Measurements from ENCODE around the gene BDH1.
"Not testable (repeated sequence)": the region's sequence is repeated elsewhere in the genome, so short reads cannot be mapped to it uniquely, and the experiment has no call there.

Gene BDH1

DNA sequence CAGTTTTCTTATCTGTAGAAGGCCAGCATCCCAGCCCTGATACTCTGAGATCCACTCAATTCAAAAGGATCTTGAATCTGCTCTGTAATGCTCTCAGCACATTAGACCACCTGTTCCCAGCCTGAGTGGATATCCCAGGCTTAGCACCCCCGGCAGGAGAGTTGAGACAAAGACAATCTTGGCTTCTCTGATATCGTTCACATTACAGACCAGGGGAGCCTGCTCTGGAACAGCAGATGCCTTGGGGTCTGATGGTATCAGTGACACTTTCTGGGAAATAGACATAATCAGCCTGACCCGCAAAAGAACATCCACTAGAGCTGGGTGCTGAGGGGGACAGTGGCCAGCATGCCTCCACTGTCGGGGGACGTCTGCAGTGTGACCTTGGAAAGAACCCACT is 70.6 kb downstream of the BDH1 start:
- no peak for DNase-seq (ENCODE audit: low spot score)

DNA sequence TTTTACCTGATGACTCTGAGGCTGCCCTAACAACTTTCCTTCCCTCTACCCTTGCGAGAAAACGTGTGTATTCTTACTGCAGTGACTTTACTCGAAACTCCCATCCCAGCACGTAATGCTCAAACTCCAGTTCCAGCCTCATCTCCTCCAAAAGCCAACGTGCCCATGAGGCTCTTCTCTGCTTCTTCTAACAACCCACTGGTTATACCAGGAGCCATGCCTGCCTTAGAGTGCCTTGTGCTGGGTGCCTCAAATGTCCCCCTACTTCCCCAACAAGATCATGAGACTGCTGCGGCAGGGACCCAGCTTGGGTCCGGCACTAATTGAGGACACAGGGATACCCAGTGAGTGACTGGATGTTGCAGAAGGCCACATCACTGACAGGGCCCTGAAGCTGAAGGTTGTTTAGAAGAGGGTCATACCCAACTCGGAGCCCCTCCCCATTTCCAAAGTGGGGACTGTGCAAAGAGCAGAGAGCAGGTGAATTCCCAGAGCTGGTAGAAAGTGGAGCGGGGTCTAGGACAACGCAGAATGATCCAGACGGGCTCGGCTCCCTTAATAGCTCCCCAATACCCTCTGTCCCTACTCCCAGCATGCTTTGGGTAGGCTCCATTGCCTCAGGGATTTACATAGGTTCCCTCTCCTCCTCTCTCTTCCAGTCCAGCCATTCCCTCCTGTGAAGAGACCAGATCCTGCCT is 71.4 kb downstream of the BDH1 start:
- DNase-seq (ENCODE audit: low spot score) = no peak

DNA sequence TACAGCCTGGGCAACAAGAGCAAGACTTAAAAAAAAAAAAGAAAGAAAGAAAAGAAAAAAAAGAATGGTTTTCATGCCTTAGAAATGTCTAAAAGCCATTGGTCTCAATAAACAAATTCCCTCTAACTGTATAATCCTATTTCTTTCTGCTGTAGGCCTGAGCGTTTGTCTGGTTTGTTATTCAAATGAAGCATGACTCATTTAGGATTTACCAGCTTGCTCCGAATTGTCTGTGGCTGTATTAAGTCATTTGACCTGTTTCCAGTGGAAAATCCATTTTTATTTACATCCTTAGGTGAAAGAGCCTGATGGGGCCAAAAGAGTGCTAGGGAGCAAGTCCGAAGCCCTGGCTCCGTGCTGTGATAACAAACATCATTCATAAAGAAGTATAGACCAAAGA is 73.8 kb downstream of the BDH1 start:
- no peak for DNase-seq (ENCODE audit: low spot score)

DNA sequence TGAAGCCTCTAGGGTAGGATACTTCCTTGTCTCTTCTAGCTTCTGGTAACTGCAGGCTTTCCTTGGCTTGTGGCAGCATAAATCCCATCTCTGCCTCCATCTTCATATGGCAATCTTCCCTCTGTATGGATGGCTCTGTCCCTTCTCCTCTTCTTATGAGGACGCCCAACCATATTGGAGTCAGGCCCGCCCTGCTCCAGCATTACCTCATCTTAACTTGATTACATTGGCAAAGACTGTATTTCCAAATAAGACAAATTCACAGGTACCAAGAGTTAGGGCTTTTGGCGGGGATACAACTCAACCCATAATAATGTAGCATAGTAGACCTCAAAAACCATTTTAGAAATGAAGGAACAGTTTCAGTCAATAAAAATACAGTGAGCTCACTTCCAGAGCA is 75.4 kb downstream of the BDH1 start:
- no peak for DNase-seq (ENCODE audit: low spot score)

DNA sequence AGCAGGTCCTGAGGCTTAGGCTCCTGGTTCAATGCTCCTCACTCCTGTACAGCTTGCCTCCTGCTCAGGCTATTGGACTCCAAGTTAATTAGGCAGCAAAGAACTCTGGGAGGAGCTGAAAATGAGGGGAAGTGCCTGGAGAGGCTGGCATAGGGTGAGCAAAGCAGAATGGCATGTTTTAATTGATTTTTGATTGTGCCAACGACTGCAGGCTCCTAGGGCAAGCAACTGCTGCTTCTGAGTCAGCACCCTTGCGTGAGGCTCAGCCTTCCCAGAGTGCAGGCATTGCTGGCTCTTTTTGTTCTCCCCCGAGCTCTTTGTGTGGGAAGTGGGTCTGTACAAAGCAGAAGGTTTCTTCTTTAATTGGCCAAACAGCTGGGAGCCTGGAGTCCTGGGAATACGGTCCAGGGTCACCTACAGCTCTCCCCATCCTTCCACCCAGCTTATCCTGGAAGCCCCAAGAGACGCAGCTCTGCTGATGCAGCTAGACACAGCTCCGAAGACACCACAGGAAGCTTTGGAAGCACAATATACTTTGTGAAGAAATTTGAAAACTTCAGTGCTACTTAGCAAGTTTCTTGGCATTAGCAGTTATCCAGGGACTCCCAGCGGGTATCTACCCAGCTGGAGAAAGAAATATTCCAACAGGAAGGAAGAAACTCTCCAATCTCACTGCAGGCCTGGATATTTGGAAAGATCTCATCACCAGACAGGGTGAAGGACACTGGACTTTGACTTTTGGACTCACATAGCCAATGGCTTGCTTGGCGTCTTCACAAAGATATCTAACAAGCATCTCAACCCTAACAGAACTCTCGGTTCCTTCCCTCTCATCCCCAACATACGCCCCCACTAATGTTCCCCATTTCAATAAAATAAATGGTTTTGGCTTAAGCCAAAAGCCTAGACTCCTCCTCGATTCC is 76.8 kb downstream of the BDH1 start:
- no peak for DNase-seq (ENCODE audit: low spot score)

DNA sequence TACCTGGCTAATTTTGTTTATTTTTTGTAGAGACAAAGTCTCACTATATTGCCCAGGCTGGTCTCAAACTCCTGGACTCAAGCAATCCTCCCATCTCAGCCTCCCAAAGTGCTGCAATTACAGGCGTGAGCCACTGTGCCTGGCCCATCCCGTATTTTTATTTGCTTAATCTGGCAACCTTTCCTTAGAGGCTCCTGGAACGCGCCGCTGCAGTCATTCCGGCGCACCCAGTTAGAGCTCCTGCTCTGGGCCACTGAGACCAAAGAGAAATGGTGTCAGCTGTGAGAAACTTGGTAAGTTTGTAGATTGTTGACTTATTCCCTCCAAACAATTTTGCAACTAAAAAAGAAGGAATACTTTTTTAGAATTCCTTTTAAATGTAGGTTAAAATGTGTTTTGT is 78.0 kb downstream of the BDH1 start:
- not testable (repeated sequence) for DNase-seq (ENCODE audit: low spot score)

DNA sequence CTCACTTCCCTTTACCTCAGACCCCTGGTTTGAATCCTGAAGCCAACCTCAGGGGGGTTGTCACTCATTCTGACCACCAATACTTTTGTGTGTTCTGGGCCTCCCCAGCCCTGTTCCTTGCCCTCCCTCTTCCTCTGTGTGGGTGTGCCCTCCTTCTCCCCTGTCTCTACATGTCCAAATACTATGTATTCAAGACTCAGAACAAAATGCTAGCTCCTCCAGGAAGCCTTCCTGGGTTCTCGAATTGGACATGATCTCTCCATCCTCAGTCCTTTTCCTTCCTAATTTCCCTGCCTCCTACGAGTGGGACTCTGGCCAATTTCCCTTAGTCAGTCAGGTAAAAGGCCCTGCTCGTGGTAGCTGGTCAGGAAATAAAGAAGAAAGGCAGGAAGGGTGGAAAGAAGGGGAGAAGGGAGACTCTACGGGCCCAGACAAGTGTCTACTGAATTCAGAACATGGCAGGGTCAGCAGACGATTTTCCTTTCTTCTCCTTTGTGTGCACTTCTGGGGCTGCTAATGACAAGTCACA is 79.7 kb downstream of the BDH1 start:
- DNase-seq (ENCODE audit: low spot score) = no peak

DNA sequence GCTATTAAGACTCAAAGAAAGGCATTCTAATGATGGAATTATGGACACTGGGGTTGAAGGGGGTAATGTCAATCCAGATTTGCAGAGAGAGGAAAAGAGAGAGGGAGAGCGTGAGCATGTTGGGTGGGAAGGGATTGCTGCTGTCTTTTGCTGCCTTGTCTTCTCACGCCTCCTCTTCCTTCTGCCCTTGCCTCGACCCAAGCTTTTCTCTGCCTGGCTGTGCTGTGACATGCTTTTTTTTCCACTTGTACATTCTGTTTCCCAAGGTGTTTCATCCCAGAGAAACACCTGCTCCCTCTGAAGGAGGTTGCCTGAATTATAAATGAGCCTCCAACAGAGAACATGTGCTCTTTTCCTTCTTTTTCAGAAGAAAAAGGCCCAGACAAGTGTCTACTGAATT is 80.3 kb downstream of the BDH1 start:
- DNase-seq (ENCODE audit: low spot score) = no peak

DNA sequence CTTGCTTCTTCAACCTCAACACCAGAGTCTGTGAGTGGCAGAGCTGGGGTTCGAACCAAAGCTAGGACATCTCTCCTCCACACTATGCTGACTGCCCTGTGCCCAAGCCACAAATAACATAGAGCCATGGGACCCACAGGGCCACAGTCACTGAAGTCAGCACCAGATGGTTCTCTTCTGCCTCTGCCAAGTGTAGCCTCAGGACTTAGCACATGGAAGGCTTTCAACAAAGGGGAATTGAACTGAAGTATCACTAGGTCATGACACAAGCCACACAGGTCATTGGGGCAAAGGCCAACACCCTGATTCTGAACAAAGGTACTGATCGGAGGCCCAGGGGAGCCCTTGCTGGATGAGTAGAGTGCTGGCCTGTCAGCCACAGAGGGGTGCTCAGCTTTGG is 83.6 kb downstream of the BDH1 start:
- DNase-seq (ENCODE audit: low spot score) = no peak

DNA sequence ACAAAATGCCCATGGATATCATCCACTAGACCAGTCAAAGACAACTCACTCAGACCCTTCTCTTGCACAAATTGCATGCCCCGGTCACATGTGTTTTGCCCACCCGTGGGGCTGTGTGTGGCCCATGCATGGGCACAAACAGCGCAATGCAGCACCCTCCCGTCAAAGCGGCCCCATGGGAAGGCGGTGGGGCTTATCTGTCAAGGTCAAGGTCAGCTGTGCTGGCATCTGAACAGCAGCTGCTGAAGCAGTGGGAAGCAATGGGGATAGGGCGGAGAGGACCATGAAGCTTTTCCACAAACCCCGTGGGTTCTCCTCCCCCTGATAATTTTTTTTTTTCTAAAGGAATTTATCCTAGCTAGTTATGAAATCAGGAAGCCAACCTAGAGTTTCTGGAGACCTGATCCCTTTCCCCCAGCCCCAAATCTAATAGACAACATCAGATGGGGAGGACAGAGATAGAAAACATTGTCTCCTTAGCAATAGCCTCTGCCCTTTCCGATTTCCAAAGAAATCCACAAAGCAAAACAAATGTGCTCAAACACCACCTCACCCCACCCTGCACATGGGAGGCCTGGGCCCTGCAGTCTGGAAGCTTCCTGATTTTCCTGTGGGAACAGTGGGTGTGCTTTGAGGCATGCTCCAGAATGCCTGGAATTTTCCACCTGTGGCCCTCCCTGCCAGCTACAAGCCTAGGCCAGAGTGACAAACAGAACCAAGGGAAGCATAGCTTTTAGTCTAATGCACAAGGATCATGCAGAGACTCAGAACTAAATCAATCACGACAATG is 84.4 kb downstream of the BDH1 start:
- no peak for DNase-seq (ENCODE audit: low spot score)

DNA sequence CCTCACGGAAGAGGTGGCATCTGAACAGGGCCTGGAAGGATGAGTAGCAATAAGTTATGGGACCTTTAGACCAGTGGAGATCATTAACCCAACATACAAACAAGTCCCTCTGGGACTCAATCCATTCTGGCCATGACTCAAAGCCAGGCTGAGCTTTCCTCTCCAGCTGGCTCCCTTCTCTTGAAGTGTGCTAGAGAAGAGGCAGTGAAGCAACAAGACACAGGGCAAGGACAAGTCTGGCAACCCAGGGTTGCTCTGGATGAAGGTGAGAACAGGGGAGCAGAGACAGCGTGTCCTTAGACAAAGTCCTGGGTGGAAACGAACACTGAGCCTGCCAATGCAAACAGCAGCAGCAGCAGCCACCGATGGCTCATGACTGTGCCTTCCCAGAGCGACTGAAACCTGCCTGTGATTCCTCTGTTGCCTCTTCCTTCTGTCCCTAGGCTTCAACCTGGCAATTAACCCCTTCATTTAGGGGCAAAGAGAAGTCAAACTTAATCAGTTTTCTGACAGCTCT is 86.8 kb downstream of the BDH1 start:
- DNase-seq (ENCODE audit: low spot score) = no peak

DNA sequence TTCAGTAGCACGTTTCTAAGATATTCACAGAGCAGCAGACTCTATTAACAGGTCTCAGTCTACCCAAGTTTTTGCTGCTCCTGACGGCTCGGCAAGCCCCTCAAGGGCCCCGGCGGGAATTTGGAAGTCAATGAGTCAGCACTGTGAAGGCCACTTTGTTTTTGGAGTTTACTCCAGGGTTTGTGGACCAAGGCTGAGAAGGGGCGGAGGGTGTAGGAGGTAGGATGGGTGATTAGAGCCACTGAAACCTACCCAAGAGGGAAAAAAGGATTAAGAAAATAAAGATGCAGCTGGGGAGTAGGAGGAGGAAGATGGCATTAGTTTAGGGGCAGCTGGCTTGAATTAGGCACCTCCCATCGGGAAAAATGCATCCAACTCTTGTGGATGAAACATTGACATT is 87.6 kb downstream of the BDH1 start:
- DNase-seq (ENCODE audit: low spot score) = no peak

DNA sequence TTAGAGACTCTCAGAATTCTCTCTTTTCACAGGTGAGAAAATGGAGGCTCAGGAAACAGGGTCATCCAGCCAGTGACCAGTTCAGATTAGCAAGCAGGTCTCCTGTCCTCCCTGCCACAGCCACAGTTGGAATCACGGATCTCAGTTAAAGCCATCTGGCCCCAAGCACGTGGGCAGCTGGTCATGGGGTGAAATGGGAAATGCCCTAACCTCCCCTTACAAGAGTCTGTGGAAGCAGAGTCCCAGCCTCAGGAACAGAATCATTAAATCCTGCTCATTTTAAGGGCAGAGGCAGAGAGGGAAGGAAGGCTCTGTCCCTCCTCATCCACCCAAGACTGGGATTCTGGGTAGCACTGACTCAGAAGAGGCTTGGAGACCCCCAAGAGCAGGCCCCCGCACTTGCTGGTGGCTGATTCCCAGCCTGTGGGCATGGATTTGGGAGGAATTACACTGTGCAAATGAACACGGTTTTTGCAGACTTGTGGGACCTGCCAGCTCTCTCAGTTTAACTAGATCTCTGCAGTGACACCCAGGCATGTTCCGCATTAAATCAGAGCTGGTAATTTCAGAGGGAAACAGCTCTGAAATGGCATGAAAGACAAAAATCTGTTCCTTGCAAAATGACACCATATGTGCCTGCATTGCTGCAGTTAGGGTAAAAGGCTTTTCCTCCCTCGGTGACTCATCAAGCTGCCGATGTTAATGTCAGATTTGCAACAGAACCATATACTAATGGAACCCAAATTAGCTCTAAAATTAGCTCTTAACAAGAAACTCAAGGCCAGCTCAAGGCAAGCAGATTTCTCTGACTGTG is 89.0 kb downstream of the BDH1 start:
- no peak for DNase-seq (ENCODE audit: low spot score)

DNA sequence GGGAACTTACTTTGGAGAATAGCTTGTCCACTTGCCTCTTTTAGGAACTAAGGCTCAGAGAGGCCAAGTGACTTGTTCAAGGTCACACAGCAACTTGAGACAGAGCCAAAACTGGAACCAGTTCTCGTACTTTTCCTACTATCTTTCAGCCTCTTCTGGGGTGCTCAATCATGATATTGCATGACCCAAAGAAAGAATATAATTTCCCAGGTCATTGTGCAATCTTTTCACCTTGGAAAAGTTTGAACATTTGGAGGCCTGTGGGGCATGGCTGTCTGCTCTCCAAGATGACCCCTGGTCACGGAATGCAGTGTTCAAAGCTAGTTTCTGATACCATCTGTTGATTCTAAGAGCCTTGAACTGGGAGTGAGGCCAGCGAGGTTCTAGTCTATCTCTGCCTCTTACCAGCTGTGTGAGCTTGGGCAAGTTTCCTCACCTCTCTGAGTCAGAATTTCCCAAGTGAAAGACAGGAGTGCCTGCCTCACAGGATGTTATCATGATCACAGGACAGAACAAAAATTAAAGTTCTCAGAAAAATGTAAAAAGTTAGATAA is 89.7 kb downstream of the BDH1 start:
- no peak for DNase-seq (ENCODE audit: low spot score)

DNA sequence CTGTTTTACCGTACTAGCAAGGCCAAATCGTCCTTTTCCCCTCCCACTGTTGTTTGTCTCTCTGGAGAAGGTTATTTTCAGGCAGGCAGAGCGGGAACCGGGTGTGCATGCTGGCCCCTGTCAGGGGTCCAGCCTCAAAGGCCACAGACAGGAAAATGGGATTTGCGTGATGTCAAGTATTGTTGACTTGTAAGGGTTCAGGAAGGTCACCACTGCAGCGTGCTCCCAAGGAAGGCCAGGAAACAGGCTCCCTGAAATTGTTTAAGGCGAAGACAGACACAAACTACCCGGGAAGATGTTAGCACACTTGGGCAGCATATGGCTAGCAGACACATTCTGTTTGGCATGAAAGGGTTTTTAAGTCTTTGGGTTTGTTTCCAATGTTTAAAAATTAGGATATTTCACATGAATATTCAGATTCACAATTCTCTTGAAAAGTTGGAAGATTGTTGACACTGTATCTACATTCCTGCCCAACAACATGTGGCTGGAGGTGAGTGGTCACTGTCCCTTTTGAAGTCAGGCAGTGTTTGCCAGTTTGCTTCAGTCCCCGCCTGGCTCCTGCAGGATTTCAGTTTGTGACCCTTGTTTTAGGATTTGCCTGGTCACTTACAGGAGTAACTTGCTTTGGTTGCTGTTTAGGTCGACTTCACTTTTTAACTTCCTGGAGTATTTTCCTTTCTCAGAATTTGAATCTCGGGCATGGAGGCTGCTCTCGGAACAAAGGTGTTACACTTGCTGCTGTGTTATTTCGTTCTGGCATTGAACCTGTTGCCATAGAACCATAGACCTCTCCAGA is 90.4 kb downstream of the BDH1 start:
- DNase-seq (ENCODE audit: low spot score) = no peak

DNA sequence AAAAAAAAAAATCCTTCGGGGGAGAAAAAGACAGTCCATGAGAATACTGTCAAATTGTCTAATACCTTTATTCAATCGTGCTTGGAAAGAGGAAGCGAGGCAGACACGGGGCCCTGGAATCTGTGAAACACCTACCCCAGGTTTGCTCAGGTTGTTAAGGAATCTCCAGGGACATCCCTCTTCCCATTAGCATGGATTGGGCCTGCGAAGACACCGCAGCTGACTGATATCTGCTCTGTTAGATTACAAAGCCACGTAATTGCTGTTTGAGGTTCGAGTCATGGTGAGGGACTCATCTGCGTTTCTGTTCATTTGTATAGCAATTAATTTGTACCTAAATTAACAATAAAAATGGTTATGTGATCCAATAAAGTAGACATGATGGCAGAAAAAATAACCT is 91.0 kb downstream of the BDH1 start:
- no peak for DNase-seq (ENCODE audit: low spot score)

DNA sequence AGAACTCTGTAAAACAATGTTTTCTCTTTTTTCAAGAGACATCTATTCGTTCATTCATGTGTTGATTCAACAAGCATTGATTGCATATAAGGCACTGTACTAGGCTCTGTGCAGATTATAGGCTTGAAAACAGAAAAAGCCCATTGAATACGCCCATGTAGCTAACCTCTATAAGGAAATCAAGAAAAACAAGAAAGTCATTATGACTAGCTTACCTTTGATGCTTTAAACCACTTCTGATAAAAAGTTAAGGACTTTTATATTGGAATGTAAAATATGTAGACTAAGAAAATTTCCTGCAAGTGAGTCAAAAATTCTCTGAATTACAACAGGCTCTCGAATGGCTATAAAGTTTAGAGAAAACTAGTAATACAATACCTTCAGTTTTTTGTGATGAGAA is 92.5 kb downstream of the BDH1 start:
- no peak for DNase-seq (ENCODE audit: low spot score)

DNA sequence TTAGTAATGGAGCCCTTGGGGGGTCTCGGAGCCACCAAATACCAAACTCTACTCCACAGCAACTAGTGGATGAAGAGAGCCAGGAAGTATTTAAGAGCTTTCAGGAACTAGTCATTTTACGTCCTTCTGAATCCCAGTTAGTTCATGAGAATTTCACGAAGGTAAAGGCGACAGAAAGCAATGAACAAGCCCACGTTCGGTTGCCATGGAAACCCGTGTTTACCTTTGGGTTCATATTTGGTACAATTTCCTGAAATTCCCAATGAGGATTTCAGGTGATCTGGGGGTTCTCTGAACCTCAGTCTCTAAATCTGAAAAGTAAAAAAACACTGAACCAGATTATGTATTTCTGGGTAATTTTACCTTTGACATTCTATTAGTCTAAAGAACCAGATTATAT is 93.0 kb downstream of the BDH1 start:
- DNase-seq (ENCODE audit: low spot score) = no peak

DNA sequence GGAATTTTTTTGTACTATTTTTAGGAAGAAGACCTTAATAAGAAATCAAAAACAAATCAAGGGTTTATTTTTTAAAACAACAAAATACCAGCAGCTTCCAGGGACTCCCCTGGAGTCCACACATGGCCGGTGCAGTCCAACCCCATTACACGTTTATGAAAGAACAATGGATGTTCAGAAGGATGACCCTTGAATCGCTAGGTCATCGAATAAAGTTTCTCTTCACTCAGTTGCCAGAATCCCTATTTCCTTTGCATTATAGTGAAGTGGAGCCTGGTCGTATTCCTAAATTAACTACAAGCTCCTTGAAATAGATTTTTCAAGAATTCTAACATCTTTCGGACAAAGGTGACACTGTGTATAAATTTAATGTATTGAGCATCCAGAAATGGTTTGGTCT is 95.1 kb downstream of the BDH1 start:
- DNase-seq (ENCODE audit: low spot score) = no peak

DNA sequence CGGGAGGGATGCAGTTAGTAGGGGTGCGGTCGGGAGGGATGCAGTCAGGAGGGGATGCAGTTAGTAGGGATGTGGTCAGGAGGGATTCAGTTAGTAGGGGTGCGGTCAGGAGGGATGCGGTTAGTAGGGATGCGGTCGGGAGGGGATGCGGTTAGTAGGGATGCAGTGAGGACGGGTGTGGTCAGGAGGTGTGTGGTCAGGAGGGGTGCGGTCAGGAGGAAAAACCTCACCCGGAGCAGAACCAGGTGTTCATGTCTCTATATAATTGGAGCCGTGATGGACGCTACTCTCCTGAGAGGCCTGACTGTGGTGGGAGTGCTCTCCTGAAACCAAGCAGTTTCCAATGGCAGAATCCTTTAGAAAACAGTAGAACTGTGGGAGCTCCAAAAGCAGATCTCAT is 95.8 kb downstream of the BDH1 start:
- DNase-seq (ENCODE audit: low spot score) = no peak

Measured in HuH-7.5 (cell line).